GM19324 (cell line): Measurements from ENCODE around the gene ERICH2.

Source experiments
- ATAC-seq: cut with Tn5 transposase; IDR thresholded peaks from one replicate; pipeline ENCODE4 v1.9.1; 2021; ENCODE audit warnings: mild to moderate bottlenecking, moderate library complexity; ENCODE audit not compliant: unreplicated experiment, low FRiP score

ERICH2 gene

DNA sequence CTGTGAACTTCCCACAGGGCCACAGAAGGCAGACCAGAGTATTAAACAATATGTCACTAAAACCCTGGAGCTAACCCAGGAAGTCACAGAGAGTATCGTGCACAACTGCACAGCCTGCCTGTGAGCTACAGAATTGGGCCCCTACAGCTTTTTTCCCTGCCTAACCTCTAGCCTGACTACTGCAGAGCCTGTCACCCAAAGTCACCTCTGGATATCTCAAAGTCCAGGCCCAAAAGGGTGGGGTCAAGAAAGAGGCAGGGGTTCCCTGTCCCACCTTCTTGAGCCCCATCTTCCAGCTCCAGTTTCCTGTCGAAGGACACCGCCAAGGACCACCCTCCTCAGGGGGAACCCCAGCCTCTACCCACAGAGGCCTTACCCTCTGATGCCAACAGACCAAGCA is 60.0 kb downstream of the ERICH2 start:
- no peak for ATAC-seq

DNA sequence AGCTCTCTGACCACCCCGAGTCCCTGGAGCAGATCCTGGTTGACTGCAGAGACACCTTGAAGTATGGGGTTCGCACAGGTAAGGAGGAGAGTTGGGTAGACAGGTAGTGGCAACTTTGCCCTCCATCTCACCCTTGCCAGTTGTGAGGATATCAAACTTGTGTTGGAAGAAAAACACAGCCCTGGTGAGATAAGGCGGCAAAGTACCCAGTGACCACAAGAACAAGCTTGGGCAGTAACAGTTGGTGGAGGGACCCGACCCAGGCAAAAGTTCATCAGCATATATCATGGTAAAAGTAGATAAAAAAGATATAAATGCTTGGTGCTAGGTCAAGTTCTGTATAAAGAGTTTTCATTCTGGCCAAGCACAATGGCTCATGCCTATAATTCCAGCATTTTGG is 60.9 kb downstream of the ERICH2 start:
- no peak for ATAC-seq

DNA sequence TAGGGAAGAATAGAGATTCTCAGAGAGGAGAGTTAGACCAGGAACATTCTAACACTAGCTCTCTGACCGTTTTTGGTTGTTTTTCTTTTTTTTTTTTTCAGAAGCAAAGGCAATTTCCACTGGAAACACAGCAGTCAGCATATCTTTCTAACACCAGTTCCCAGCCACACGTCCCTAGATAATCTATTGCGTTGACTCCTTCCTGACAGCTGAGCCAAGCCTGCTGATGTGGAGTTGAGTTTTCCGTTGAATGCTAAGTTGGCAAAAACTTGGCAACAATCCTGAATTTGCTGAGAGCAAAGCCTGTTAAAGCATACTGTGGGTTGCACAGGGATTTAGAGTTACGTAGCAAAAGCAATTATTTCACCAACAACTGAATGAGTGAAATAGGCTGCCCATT is 65.8 kb downstream of the ERICH2 start:
- no peak for ATAC-seq

DNA sequence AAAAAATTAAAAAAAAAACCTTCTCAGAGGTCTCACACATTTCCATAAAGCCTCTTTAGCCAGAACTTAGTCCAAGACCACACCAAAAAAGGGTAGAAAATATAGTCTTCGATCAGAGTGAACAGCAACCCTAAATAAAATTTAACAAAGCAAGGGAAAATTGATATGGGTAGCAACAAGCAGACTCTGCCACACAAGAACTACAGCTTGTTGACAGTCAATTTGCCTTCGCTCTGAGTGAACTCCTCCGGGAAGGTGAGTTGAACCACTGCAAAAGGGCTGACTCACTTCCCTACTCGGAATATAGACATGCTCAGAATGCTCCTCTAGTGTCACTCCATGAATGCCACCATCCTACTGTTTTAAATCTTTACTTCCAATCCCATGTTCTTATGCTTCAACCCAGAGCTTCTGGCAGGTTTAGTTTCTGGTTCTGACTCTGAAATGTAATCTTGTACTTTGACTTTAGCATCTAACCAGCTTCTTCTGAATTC is 70.6 kb downstream of the ERICH2 start:
- ATAC-seq = no peak

DNA sequence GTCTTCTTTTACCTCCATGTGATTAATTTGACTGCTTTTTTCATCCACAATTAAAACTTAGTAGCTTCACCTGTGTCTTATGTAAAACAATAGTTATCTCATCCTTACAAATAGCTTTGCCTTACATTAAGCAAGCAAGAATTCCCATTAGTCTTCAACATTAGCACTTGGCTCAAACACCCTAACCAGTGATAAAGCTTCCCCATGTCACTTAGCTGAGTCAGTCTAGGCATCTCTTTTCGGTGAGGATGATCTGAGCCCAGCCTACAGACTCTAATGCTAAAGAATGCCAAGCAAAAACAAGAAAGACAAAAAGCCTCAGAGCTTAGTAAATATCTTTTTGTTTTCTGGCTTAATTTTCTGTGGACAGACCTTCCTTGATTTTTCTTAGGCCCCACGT is 72.6 kb downstream of the ERICH2 start:
- ATAC-seq = no peak

DNA sequence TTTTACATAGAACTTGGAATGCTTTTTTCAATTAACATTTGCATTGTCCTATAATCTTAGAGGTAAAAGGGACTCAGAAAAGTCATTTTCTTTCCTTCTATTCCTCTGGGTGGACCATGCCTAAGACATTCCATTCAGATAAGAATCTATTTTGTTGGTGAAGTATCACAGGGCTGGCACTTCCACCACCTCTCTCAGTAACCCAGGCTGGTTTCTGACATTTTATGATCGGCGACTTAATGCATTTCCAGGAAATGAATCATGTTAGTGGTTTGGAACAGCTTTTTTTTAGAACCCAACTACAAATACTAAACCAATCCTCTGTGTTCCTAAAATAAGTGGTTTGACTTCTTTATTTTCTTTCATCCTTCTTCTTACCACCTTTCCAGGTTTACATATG is 73.5 kb downstream of the ERICH2 start:
- ATAC-seq = no peak

DNA sequence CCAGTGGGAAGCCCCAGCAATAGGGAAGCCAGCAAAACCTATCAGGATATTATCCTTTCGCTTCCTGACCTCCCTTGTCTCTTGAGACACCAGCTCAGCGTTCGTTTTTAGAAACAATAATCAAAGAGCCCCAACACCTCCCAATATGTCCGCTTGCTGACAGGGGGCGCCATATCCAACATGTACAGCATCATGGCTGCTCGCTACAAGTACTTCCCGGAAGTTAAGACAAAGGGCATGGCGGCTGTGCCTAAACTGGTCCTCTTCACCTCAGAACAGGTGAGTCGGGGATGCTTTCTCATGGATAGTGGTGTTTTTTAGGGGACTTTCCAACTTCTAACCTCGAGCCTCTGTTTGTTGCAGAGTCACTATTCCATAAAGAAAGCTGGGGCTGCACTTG is 75.2 kb downstream of the ERICH2 start:
- ATAC-seq = no peak

DNA sequence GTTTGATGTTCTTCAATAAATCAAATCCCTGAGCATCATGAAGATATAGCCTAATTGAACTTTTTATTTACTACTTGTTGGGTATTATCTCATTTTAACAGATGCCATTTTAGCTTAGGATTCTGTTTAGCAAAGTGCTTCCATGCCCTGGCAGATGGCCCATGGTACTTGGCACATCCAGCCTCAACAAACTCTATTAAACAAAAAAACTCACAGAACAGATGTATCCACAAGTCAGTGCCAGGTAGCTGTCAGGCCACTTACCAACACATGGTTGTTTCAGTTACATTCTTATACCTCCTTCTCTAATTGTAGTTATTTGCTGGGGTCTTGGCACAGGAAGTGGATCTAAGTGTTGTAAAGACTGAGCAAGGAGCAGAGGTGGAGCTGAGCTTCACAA is 76.1 kb downstream of the ERICH2 start:
- no peak for ATAC-seq

DNA sequence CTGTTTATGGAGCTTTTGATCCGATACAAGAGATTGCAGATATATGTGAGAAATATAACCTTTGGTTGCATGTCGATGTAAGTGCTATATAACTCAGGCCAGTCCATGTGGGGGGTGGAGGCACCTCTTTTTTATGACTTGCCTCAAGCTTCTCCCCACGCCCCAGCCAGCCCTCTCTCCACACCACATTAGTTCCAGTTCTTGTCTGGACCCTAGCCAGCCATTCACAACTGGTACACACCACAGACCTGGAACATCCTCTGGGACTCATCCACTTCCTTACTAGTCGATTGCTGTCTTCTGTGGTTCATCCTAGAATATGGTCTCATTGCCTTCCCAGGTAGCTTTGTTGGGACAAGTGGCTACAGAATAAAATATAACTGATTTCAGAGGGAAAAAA is 77.5 kb downstream of the ERICH2 start:
- no peak for ATAC-seq
